Superior temporal gyrus (tissue), 1 donor: ENCODE data around the gene RTN4RL2.
A peak's percentile ranks its signal among the peaks of the same experiment; 100 is the strongest.

ENCODE experiments used
- DNase-seq: peaks from one replicate; pipeline ENCODE4 v3.0.0-alpha.2; 2016; ENCODE audit errors: extremely low spot score

RTN4RL2 gene

DNA sequence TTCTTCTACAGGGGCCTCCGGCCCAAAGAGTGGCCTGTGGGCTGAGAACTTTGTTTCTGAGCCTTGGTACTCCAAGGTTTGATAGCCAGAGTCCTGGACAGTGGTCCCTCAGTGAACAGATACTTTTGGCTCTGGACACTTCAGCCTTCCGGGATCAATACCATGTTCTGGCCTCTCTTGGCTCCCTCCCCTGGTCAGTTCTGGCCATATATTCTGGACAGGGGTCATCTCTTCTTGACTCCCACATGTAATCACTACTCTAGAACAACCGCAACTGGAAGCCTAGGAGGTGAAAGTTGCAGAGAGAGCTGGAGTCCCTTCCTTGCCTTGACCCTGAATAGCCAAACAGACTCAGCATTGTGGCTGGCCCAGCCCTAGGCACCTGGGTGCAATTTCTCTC, 2.3 kb downstream of the RTN4RL2 start:
- no peak for DNase-seq

DNA sequence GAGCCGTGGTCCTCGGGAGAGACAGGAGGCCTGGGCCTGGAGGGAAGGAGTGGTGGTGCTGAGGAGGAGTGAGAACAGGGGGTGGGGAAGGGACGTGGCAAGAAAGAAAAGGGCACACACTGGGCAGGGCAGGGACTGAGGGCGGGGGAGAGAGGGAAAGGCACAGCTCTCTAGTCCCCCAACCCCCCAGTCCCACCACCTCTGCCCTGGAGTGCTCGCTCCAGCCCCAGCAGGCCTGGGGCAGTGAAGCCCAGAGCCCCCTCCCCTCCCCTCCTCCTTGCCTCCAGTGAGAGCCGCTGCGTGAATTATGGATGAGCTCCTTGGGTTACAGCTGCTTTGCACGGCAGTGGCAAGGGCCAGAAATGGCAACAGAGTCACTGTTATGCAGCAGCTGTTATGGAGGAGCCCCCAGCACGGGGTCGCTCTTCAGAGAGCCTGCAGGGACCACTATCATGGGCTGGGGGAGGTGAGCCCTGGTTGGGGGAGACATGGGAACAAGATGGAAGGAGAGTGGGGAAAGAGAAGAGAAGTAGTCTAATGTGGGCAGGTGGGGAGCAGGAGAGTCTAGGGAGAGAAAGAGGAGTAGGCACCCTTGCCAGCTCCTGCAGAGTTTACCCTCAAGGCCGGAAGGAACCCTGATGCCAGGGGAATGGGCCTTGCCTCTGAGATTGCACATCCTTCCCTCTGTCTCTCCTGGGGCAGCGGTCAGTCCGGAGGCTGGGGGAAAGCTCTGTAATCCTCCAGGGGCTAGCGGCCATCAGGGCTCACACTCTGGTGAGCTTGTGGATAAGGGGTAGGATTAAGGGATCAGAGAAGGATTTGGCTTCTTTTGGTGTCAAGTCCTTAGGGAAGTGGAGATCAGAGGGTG, 3.6 kb downstream of the RTN4RL2 start:
- DNase-seq = no peak

DNA sequence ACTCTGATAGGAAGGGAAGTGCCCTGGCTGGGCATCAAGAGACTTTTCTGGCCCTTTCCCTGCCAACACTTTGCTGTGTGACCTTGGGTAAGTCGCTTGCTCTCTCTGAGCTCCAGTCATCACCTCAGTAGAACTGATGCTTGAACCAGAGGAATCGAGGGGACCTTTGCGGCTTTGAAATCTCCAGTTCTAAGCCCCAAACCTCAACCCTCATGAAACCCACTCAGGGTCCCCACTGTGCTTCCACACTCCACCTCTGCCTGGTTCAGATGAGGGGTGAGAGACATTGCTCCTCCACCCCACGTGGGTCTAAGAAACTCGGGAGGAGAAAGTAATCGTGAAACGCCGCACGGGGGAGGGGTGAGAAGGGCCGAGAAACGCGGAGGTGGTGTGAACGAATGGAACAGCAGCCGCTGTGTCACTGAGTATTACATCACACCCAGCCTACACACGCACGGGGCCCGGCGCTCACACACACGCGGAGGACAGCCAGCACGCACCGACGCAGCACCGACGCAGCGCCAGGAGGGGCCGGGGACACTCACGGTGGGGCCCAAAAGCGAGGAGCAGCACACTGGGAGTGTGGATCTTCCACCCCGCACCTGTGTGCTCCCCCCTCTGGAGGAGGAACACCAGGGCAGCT, 4.3 kb downstream of the RTN4RL2 start:
- peak; percentile 54 for DNase-seq

DNA sequence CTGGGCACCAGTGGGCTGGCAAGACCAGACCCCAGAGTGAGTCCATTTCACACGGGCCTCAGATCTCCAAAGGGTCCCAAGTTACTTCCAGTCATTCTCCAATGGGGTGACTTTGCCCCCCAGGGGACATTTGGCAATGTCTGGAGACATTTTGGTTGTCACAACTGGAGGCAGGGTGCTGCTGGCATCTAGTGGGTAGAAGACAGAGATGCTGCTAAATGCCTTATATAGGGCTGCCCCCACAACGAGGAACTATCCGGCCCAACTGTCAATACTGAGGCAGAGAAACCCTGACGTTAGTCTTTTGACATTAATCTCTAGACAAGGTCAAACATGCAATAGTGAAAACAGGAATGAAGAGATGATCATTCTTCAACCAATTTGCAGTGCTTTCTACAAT, 6.4 kb downstream of the RTN4RL2 start:
- no peak for DNase-seq

DNA sequence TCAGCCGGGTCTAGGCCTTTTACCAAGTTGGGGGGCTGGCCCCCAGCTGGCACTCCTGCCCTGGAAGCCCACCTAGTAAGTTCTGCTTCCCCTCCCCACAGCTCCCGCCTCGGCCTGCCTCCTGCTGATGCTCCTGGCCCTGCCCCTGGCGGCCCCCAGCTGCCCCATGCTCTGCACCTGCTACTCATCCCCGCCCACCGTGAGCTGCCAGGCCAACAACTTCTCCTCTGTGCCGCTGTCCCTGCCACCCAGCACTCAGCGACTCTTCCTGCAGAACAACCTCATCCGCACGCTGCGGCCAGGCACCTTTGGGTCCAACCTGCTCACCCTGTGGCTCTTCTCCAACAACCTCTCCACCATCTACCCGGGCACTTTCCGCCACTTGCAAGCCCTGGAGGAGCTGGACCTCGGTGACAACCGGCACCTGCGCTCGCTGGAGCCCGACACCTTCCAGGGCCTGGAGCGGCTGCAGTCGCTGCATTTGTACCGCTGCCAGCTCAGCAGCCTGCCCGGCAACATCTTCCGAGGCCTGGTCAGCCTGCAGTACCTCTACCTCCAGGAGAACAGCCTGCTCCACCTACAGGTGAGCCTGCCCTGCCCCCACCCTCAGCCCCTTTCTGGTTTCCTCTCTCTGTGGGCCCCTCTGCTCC, 7.3 kb downstream of the RTN4RL2 start:
- no peak for DNase-seq

DNA sequence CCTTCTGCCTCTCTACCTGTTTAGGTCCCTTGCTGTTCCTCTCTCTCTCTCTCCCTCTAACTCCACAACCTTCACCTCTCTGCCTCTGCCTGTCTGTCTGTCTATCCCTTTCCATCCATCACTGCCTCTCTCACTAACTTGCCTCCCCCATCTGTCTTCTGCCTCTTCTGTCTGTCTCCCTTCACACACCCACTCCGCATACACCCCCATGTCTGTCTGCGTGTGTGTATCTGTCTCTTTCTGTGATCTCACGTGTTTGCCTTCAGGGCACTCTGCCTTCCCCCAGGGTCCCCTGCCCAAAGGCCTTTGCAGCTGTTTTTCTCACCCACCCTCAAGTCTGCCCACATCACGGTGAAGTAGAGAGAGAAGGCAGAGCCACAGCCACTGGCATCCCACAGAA, 7.9 kb downstream of the RTN4RL2 start:
- no peak for DNase-seq

DNA sequence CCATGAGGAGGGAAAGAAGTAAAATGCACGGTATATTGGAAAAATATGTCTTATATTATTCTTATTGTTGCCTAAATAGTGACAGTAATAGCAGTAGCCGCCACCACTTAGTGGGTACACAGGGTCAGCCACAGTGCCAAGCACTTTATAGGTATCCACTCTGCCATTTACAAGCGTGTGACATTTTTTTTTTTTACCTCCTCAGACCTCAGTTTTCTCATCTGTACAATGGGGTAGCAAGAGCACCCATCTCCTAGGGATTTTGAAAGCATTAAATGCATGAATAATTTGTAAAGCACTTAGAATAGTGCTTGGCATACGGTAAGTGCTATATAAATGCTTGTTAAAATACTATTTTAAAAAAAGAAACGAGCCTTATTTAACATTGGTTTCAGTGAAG, 8.9 kb downstream of the RTN4RL2 start:
- no peak for DNase-seq

DNA sequence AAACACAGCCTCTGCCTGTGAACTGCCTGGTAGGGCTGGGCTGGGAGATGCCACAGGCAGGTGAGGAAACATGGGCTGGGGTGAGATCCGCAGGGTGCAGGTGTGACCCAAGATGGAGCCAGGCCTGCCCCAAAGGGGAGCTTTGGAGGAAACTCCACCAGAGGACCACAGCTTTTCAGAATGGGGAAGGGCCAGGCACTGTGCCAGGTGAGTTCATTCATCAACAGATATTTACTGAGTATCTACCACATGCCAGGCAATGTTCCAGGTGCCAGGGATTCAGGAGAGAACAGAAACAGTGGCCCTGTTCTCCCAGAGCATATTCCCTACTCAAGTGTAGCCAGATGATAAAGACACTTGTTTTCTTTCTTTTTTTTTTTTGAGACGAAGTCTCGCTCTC, 11.2 kb downstream of the RTN4RL2 start:
- no peak for DNase-seq

DNA sequence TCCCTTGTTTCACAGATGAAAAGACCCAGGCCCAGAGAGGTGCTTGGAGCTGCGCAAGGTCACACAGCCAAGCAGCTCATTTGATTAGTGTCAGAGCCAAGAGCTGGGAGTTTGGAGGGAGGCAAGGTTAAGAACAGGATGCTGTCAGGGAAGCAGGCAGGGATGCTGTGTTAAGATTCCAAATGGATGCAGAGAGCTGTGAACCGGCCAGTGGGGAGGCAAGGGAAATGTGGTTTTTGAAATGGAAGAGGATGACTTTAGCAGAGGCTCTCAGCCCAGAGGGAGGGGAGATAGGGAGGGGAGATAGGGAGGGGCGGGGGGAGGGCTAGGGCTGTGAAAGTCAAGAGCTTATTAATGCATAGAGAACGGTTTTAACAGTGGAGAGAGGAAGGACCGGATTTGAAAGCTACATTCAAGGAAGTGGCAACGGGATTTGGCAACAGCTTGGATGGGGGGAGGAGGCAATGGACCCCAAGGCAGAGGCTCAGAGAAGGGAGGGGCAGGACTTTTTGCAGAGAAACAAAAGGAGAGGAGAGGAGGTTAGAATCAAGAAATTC, 13.0 kb downstream of the RTN4RL2 start:
- no peak for DNase-seq

DNA sequence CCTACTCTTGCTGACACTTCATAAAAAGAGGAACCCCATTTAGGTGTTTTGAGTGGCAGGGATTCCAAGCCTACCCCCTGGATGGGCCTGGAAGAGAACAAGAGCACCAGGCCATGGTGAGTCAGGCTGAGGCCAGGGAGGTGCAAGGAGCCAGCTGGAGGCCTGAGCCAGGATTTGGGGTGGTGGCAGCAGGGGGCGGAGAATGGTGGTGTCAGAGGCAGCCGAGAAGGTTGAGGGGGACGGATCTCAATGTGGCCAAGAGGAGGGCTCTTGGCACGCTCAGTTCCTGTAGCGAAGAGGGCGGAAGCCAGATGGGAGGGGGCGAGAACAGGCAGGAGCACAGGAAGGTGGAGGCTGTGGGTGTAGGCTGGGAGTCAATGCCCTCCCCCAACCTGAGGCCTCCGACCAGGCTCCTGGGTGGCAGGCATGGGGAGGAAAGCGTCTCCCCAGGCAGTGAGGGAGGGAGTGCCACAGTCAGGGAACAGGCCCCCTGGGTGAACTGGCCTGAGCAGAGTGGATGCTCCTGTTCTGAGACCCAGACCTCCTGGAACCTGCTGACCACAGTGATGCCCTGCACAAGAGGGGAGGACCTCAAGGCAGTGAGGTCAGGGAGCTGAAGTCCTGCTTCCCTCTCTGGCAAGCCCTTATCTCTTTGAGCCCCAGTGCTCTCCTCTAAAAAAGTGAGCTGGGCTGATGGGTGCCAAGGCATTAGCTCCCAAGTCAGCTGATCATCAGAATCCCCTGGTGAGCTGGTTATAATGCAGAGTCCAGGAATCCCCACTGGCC, 13.9 kb downstream of the RTN4RL2 start:
- DNase-seq = no peak

DNA sequence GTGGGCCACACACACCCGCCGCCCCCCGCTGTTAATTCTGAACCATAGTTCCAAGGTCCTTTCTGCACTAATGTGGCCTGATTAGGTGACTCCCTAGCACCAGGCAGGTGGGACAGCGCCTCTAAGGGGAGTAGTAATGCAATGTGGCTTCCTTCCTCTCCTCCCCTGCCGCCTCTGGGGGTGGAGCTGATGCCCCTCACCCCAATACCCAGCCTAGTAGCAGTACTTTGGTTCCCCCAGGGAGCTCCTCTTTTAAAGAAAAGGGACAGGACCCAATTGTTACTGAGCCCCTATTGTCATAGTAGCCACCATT, 14.4 kb downstream of the RTN4RL2 start:
- no peak for DNase-seq

DNA sequence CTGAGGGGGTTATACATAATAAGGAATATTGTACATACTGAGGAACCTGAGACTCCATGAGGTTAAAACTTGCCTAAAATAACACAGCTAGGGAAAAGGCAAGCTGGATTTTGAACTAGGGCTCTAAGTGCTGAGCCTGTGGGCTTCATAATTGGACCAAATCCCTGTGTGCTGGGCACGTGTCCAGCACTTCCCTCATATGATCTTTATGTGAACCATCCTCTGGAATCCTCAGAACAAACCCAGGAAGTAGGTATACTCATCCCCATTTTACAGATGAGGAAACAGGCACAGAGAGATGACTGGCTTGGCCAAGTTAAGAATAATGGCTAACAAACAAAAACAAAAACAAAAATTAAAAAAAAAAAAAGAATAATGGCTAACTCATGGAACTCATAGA, 14.9 kb downstream of the RTN4RL2 start:
- no peak for DNase-seq

DNA sequence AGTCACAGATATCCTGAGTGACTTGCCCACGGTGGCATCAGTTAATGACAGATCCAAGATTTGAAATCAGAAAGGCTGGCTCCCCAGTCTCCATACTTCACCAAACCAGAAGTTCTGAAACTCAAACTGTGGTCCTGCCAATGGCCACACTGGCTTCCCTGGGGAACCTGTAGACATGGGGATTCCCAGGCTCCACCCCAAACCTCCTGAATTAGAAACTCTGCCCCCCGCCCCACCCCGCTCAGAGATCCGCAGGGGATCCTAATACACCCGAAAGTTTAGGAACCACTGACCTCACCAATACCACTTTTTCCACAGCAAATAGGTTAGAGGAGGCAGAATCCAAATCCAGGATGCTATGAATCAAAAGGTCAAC, 15.3 kb downstream of the RTN4RL2 start:
- DNase-seq = no peak

DNA sequence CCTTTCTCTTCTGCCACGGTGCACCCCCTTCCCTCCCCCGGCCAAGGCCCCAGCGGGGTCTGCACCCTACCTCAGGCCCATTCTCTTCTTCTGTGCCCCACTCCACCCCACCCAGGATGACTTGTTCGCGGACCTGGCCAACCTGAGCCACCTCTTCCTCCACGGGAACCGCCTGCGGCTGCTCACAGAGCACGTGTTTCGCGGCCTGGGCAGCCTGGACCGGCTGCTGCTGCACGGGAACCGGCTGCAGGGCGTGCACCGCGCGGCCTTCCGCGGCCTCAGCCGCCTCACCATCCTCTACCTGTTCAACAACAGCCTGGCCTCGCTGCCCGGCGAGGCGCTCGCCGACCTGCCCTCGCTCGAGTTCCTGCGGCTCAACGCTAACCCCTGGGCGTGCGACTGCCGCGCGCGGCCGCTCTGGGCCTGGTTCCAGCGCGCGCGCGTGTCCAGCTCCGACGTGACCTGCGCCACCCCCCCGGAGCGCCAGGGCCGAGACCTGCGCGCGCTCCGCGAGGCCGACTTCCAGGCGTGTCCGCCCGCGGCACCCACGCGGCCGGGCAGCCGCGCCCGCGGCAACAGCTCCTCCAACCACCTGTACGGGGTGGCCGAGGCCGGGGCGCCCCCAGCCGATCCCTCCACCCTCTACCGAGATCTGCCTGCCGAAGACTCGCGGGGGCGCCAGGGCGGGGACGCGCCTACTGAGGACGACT, 15.9 kb downstream of the RTN4RL2 start:
- no peak for DNase-seq

DNA sequence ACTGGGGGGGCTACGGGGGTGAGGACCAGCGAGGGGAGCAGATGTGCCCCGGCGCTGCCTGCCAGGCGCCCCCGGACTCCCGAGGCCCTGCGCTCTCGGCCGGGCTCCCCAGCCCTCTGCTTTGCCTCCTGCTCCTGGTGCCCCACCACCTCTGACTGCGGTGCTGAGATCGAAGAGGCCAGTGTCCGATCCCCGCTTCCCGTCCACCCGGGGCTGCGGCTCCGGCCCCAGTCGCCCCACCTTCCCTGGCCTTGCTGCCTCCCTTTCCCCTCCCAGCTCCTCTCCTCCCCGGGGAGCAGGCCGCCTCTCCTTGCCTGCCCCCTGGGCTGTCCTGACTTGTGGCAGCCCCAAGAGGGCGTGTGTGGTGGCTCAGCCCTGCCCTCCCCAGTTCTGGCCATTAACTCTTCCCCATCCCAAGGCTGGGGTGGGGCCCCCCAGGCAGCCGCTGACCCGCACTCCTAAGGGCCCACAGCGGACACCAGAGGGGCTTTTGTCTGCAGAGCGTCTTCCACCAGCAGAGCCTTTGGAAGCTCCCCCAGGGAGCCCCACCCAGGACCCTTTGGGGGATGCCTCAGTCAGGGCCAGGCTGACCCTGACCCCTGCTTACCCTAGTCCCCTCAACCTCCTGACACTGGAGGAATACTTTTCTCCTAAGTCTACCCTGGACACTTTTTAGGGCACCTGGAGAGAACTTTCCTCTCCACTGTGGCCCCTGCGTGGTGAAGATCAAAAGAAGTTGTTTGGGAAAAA, 16.6 kb downstream of the RTN4RL2 start:
- DNase-seq = no peak

DNA sequence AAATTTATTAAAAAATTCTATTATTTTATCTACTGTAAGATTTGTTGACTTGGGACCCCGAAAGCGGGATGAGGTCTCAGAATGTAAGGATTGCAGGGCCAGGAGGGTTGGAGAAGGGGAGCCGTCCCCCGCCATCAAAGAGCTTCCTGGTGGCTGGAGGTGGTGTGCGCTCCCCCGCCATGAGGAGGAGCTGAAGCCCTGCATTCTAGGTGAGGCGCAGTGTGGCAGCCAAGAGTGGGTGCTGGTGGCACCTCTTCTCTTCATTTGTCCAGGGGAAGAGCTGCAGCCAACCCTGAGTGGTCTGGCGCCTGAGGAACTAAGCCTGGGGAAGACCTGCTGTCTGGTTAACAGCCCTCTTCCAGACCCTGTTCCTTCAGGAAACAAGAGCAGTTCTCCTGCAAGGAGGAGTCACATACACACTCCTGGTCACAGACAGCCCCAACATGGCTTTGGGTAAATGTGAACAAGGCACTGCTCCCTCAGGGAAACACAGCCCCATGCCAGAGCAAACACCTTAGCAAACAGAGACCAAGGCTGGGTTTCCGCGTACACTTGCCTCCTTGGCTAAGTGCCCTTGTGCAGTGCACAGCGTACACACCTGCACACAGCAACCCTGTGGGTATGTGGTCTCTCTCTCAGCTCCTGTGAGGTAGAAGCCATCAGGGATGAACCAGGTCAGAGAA, 17.3 kb downstream of the RTN4RL2 start:
- no peak for DNase-seq

DNA sequence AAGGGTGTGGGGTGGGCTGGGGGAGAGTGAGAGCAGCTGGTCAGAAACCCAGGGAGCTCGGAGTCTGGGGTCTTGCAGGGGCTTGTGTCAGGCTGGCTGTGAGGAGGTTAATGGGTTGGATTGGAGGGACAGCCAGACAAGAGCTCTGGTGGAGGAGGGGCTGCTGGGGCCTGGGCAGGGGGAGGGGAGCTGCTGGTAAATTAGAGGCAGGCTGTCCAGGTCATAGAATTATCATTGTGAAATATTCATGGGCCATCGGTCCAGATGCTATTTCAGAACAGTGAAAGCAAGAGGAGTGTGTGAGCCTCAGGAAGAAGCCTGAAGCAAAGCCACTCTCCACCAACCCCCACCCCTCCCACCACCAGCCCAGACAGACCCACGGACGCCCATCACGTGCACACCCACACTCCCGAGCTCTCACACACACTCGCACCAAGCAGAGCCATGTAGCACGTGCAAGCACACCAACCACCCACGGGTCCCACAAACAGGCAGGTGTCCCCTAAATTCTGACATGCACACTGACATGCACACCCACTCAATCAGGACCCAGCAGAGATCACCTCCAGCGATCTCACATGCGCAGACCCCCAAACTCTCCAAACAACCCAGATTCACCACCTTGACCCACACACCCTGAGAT, 18.8 kb downstream of the RTN4RL2 start:
- DNase-seq = no peak

DNA sequence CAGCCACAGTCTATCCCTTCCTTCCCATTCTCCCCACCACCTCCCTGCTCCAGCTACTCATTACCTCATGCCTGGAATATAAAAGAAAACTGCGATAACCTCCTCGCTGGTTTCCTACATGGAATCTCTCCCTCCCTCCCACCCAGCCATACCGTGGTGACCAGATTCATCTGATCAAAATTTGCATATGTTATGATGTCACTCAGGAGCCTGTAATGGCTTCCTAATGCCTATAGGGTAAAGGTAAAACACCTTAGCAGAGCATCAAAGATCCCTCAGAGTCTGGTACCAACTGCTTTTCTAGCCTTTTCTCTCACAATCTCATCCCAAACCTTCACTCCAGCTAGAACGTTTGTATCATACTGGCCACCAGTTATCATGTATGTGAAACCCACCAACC, 19.6 kb downstream of the RTN4RL2 start:
- DNase-seq = no peak

DNA sequence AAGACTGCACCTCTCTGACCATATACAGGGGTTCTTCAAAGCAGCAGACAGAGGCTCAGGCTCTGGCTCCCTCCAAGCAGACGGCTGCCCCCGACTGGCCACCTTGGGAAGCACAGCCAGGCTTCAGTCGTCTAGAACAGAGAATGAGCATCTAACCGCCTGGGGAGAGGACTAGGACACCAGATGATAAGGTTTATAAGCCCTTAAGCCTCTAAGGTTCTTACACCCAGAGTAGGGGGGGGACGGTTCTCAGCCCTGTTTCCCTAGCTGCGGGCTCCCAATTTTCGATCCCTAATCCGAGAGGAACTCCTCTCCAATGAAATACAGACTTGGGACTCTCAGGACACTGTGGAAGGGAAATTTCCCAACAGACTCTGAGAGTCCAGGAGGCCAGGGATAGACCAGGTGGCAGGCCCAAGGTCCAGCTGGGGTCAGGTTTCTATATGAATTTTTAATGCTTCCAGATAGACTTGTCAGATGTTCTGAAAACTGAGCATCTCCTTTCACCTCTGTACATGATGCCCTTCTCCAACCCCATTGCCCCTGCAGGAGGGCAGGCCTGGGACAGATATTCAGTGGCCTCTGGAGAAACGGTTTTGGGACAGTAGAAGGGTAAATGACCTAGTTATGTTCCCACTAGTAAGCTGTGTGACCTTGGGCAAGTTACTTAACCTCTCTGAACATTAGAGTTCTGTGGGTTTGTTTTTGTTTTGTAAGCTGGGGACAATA, 20.2 kb downstream of the RTN4RL2 start:
- DNase-seq = peak; percentile 69
